ENCODE data around the gene PTPRE. TPM values are rescaled to one million over a fixed set of nuclear protein-coding genes. Genes with fewer than 3 reads are reported as not detected.
"Not testable (repeated sequence)": the region's sequence is repeated elsewhere in the genome, so short reads cannot be mapped to it uniquely, and the experiment has no call there.

PTPRE gene
- total RNA-seq, 1 donor from 2014 or later, result 35.7 TPM

- intact Hi-C loops (cut with micrococcal nuclease), result no loop called here
Observed at GRCh38 chr10:128084991-128085390, 178.1 kb downstream of the PTPRE start.

DNA sequence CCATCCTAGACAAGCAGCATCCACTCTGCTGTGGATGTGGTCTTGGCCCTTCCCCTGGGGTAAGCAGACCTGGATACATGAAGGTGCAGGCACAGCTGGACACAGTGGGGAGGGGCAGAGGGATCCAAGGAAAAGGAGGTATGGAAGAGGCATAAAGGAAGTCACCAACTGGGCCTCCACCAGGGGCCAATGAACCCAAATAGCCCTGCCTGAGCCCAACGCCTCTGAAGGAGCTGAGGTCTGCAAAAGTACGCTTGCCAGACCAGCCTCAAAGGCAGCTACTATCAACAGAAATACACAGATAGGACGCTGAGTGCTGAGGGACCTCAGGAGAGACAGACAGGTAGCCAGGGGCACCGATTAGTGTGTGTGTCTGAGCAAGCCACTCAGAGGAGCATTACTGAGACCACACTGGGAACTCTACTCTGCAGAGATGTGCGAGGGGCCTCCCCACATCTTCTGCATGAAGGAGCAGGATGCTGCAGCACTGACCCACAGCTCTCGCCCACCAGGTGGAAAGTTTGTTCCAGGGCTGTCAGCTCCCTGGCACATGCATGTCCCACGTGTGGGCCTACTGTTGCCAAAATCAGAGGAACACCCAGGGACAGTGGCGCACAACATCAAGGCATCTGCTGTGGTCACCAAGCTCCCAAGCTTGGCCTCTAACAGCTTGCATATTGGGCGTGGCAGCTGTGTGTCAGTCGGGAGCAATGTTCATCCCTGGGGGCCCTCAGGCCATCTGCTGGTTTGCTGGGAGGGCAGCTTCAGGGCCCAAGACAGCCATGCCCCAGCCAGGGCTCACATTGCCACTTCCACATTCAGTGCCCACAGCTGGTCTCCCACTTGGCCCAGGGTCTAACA is 179.3 kb downstream of the PTPRE start:
- intact Hi-C loops (cut with micrococcal nuclease), result no loop called here

GRCh38 chr10:128087146-128087883 is 180.4 kb downstream of the PTPRE start:
- intact Hi-C loops (cut with micrococcal nuclease), result no loop called here

- intact Hi-C loops (cut with micrococcal nuclease), result no loop called here
Observed at GRCh38 chr10:128087884-128088709, 181.2 kb downstream of the PTPRE start.

DNA sequence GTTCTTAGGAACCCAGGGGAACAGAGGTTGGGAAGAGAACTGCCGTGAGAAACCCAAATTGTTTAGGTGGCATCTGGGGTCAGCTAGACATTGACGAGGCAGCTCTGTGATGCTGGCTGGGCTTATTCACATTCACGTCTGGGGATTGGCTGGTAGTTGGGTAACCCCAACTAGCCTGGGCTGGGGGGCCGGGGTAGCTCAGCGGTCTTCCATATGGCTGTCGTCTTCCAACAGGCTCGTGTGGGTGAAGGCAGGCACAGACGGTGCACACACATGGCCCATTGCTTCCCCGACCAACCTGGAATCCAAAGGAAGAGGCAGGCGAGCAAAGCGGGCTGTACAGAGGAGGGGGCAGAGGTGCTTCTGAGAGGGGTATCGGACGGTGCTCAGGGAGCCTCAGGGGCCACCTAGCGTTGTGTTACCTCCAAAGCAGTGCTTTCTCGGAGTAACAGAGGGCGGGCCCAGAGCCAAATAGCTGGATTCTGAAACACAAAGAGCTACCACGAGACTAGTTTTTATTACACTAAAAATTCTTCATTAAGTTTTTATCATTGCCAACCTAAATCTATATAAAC is 184.8 kb downstream of the PTPRE start:
- intact Hi-C loops (cut with micrococcal nuclease), result no loop called here

- intact Hi-C loops (cut with micrococcal nuclease), result no loop called here
Observed at GRCh38 chr10:128092454-128092853, 185.6 kb downstream of the PTPRE start.

- intact Hi-C loops (cut with micrococcal nuclease), result not testable (repeated sequence)
Observed at GRCh38 chr10:128094596-128094995, 187.7 kb downstream of the PTPRE start.

- intact Hi-C loops (cut with micrococcal nuclease), result no loop called here
Observed at GRCh38 chr10:128095027-128095752, 188.3 kb downstream of the PTPRE start.

- intact Hi-C loops (cut with micrococcal nuclease), result no loop called here
Observed at GRCh38 chr10:128095753-128096469, 189.0 kb downstream of the PTPRE start.

- intact Hi-C loops (cut with micrococcal nuclease), result no loop called here
Observed at GRCh38 chr10:128096486-128097199, 189.7 kb downstream of the PTPRE start.

GRCh38 chr10:128097783-128098182 is 190.9 kb downstream of the PTPRE start:
- intact Hi-C loops (cut with micrococcal nuclease), result no loop called here

DNA sequence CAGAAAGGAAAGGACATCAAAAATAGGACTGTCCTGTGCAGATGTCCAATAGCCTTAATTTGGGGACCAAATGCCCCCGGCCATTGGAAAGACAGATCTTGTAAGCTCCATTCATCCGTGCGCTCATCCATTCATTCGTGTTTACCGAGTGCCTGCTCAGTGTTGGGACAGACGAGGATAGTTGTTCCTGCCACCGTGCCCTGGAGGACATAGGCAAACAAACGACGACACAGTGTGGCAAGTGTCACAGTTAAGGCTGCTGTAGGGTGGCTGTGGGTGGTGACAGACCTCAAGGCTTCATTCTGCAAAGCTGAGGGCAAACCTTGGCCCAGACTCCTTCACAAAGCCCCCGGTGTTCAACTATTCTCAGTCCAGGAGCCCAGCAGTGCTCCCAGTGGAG is 191.7 kb downstream of the PTPRE start:
- intact Hi-C loops (cut with micrococcal nuclease), result no loop called here

GRCh38 chr10:128099901-128100300 is 193.0 kb downstream of the PTPRE start:
- intact Hi-C loops (cut with micrococcal nuclease), result no loop called here

DNA sequence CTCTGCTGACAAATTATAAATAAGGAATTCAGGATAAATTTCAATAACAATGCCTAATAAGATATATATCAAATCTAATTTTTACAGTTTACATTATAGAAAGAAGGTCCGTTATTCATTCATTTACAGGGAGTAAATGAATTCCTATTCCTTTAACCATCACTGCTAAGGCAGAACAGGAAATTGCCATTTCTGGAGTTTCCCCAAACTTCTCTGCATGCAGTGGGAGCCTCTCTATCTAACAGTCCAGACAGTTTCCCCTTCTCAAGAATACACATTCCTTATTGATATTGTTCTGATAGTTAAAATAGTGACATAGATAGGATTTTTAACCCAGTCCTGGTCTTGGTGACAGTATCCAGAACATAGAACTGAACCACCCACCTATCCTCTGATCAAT is 195.0 kb downstream of the PTPRE start:
- intact Hi-C loops (cut with micrococcal nuclease), result loop anchor here (2.0 kb wide), 2 partner anchors 23 to 55 kb away; no protein-coding TSS in a partner anchor

GRCh38 chr10:128102480-128103228 is 195.8 kb downstream of the PTPRE start:
- intact Hi-C loops (cut with micrococcal nuclease), result loop anchor here (2.0 kb wide), 2 partner anchors 22 to 56 kb away; no protein-coding TSS in a partner anchor

GRCh38 chr10:128103229-128103714 is 196.4 kb downstream of the PTPRE start:
- intact Hi-C loops (cut with micrococcal nuclease), result loop anchor here (2.0 kb wide), 2 partner anchors 22 to 56 kb away; no protein-coding TSS in a partner anchor

GRCh38 chr10:128105383-128105782 is 198.5 kb downstream of the PTPRE start:
- intact Hi-C loops (cut with micrococcal nuclease), result no loop called here

DNA sequence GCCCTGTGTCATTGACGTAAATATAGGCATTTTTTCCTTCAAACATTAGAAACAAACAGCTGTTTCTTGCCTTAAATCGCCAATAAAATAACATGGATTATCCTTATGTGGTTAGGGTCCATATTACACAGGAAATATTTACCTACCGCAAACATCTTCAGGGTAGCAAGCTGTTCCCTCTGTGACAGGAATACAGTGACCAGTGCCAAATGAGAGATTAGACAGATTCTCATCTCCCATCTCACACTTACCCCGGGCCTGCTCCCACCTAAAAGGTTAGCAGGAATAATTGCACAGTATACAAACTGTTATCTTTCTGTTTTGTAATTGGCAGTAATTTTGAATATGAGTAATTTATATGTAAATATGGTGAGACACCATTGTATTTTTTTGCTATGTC is 202.8 kb downstream of the PTPRE start:
- intact Hi-C loops (cut with micrococcal nuclease), result no loop called here

Measured in T-helper 1 cell treated with Interleukin-12 subunit alpha and Interleukin-12 subunit beta and Interleukin-4 antibody, amounts not matched to agents 30 ng/mL and 1 ng/mL, for 36 hours (primary cell).